GF-D8 (cell line): ENCODE data around the gene SMPD4.
"Not testable (repeated sequence)": the region's sequence is repeated elsewhere in the genome, so short reads cannot be mapped to it uniquely, and the experiment has no call there.

Source experiments
- DNase-seq: peaks from one replicate; lab custom pipeline; 2025; lab: John Stamatoyannopoulos, UW

SMPD4 gene

DNA sequence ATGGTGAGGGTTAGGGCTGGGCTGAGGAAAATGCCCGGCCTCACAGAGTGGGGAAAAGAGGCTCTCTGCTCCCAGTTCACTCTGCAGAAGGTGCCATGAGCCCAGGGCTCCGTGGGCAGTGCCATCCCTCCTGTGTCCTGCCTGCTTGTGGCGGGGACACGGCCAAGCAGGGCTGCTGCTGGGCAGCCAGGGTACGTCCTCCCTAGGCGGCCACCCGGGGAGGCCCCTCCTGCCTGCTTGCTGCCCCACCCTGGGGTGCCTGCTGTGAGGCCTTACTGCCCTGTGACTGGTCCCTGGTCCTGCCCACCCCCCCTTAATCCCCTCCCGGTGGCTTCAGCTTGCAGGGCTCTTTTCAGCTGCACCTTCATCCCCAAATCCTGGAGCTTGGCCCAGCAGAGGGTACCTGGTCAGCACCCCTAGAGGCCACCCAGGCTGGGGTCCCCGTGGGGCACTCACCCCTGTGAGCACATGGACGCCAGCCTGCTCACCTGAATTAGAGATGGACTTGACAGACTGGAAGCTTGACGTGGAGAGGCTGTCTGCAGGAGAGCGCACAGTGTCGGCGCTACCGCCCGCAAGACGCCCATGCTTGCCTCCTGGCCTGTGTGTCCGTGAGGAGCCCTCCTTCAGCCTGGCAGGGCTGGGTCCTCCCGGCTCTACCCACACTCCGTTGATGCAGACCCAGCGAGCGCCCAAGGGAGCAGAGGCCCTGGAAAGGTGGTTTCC lies 39.6 kb downstream of the SMPD4 start:
- not testable (repeated sequence) for DNase-seq

DNA sequence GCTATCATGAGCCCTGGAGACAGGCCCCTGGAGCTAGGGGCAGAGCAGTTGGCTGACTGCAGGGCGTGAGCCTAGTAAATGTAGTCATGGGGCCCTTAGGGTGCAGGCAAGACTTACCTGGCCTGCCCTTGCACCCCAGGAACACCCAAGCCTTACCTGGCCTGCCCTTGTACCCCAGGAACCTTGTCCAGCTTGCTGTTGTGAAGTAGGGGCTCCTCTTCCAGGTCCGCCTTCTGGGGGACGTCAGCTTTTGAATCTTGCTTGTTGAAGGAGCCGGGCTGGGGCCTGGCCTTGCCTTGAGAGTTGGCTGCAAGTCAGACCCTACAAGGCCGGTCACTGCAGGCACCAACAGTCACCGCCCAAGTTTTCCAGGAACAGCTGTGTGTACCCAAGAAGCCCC lies 40.4 kb downstream of the SMPD4 start:
- not testable (repeated sequence) for DNase-seq

DNA sequence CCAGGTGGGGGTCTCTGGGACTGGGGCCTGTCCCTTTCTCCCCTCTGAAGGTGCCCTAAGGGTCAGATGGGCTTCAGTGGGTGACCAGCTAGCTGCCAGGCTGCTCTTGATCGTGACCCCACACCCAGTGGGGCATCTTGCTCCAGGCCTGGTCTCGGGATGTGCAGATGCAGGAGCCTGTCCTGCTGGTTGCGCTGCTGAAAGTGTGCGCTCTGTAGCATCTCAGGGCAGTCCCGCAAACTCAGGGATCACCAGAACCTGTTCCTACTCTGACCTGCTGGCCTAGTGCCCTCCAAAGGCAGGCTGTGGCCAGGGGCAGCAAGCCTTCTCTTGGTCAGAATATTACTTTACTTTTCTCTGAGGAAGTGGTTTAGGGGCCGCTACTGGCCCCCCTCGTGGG lies 40.9 kb downstream of the SMPD4 start:
- DNase-seq, result not testable (repeated sequence)

DNA sequence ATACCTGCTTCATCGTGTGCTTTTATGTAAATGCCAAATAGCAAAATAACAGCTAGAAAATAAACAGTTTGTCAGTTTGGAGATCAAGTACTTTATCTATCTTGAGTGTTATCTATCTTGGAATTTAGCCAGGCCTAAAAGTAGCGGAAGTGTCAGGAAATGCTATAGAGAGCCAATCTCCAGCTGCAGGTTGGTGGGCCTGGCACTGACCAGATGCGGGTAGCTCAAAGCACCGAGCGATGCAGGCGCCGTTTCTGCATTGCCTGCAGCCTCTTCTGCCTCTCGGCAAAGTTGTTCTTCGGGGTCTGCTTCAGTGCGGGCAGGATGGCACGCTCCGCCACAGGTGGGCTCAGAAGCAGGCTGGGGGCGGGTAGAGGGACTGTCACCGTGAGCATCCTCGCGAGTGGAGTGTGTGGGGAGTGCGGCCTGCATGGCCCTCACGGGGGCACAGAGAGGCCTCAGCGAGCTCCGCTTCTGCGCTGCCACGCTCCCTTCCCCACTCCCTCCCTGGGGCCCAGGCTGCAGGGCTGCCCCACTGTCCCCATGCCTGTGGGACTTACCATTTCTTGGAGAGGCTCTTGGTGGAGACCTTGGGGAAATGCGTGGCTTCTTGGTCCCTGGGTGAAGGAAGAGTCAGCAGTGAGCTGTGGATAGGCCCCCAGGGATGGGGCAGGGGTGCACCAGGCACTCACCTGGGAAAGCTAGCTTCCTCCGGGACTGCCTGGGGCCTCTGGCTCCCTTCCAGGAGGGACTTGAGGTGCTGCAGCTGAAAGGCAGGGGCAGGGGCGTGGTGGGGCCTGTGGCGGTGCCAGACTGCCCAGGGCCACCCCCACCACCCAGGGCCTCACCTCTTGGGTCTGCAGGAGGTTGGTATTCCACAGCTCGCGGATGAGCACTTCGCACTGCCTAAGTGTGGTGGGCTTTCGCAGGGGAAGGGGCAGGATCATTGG lies 41.8 kb downstream of the SMPD4 start:
- not testable (repeated sequence) for DNase-seq

DNA sequence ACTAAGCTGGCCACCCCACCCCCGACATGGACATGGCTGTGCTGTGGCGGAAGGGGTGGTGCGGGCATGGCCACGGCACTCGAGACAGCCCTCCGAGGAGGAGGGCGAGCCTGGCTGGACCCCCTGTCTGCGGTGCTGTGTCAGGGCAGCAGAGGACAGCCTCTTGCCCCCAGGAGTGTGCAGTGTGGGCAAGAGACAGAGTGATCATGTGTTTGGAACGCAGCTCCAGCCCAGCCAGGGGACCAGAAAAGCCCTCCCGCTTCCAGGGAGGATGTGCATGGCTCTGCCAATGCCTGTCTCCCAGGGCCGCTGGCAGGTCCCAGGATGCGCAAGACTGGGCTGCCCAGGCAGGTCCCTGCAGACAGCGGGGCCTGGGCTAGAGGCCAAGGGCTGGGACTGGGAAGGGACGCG lies 42.6 kb downstream of the SMPD4 start:
- not testable (repeated sequence) for DNase-seq

DNA sequence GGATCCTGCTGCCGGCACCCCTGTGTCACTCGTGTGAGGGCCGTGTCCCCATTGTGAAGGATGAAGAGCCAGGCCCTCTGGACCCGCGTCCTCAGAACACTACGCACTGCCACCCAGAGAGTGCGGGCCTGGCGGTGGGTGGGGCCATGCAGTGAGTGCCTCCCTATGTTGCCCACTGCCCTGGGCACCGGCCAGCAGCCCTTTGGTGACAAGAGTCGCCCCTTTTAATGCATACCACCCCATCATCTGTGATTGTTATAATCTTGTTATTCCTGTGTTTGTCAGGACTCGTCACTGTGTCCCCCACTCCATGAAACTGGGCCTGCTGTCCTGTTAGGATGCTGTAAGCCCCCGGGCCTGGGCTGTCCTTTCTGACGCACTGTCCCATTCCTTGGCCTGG lies 43.1 kb downstream of the SMPD4 start:
- DNase-seq, result not testable (repeated sequence)

DNA sequence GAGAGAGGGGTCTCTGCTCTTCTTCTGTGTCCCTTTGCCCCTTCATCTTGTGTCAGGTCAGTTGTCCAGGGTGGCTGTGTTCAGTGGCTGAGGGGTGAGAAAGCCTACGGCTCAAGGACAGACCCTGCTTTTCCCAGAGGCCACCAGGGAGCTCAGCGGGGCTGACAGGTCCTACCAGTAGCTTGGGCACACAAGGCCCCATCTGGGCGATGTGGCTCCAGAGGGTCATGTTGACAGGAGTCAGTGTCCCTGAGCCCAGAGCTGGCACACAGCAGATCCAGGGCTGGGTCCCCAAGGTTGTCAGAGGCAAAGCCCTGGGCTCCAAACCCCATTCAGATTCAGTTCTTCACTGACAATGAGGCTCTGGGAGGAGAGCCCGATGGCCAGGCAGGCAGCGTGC lies 44.3 kb downstream of the SMPD4 start:
- not testable (repeated sequence) for DNase-seq

DNA sequence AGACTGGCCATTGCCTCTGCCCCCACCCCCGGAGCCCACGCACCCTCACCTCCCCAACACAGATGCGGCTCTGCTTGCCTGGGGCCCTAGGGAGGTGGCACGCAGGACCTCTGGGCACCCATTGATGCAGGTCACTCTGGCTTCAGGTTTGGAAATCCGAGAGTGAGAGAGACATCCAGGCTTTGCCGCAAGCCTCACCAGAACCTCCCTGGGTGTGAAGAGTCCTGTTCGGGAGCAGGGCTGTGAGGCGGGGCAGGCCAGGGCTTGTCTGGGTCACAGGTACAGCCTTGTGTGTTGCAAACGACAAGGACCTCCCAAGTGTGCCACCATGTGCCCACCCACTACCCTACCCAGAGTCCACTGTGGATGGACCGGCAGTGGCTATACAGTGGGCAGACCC lies 44.9 kb downstream of the SMPD4 start:
- DNase-seq, result not testable (repeated sequence)

DNA sequence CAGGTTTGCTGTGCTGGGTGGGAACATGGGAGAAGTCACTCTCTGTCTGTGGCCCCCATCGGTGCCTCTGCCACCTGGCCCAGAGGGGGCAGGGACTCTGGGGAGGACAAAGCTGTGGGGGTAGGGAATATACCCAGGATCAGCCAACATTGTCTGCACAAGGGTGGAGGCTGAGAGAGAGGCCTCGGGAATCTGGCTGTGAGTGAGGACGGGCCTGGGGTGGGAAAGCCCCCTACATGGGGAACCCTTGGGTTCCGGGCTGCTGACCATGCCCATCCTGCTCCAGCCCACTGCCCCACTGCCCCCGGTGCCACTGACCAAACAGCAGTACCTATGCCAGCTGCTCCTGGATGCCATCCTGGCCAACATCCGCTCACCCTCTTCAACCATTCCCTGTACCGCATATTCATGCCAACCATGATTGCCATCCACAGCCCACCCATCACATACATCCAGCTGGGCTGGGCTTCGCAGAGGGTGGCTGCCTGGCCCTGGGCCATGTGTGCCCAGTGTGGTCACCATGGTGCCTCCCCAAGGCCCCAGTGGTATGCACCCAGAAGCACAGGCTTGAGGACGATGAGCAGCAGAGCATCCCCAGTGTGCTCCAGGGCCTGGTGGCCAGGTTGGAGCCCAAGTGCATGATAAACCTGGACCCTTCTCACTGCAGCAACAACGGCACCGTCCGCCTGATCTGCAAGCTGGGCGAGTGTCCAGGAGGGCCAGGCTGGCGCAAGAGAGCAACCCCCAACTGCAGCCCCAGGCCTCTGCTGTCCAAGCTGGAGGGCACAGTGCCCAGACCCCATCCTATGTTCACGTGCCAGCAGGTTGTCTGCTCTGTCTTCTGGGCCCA lies 45.5 kb downstream of the SMPD4 start:
- no peak for DNase-seq

DNA sequence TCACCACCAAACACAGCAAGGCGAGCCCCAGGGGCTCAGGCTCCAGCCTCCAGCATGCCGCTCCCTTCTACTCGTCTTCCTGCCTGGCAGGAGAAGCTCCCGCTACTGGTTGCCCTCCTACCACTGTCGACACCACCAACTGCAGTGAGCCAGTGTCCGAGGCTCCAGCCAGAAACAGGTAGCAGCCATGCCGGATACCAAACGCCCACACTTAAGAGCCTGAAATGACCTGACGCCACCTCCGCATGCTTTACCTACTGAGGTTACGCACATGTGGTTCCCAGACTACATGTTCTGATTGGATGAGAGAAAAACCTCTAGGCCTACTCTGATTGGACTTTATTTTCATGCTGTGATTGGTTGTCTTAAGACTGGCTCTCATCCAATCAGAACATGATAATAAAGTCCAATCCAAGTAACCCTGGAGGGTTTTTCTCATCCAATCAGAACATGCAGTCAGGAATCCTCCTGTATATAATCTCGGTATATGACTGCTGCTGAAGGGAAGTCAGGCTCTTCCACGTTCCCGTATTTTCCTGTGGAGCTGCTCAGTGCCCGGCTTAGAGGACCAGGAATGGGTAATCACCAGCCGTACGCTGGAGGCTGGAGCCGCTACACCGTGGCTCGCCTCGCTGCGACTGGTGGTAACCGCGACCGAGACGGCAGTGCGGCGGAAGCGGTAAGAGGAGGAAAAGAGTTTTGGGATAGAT lies 52.1 kb downstream of the SMPD4 start, which contains the start of gene POTEF:
Gene POTEF, minus strand, starts transcription at position 103 of the 710 bp plus-strand sequence. CDS start 8,707 bp downstream, outside the sequence.
- DNase-seq, result not testable (repeated sequence)

DNA sequence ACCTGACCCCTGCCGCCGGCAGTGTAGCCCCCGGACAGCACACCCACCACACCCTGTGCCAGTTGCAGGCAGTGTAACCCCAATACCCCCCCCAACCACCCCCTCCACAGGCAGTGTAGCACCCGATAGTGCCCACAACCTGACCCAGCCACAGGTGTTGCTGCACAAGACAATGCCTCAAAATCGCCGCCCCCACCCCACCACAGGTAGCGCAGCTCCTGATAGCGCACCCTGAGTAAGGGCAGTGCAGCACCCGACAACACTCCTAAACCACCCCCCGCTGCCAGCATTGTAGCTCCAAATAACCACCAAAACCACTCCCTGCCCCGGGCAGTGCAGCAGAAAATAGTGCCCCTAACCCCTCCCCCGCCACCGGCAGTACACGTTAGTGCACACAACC lies 52.9 kb downstream of the SMPD4 start:
- not testable (repeated sequence) for DNase-seq

DNA sequence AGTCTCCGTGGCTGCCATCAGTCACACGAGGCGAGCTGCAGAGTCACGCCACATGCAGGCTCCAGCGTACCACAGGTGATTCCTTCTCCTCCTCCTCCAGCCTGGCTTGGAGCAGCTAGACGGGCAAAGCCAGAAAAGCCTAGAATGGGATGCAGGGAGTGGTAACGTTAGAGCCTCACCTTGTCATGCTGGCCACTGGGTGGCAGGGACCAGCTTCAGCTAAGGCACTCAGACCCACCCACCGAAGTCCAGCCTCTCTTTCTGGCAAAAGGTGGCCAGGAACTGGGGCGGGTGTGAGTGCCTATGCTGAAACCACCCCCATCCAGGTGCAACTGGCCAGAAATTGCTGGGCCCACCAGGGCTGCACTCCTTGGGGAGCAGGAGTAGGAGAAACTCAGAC lies 53.7 kb downstream of the SMPD4 start:
- not testable (repeated sequence) for DNase-seq

DNA sequence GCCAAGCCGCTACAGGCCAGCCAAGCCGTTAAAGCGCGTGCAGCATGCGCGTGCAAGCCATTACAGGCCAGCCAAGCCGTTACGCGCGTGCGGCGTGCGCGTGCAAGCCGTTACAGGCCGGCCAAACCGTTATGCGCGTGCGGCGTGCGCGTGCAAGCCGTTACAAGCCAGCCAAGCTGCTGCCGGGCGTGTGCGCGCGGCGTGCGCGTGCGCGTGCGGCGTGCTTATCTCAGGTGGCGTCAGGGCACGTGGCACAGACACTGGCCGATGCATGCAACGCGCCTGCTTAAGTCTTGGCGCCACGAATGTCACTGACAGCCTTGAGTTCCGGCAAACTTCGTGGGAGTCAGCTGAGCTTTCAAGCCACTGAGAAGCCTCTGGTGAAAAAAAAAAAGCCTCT lies 60.5 kb downstream of the SMPD4 start:
- not testable (repeated sequence) for DNase-seq

DNA sequence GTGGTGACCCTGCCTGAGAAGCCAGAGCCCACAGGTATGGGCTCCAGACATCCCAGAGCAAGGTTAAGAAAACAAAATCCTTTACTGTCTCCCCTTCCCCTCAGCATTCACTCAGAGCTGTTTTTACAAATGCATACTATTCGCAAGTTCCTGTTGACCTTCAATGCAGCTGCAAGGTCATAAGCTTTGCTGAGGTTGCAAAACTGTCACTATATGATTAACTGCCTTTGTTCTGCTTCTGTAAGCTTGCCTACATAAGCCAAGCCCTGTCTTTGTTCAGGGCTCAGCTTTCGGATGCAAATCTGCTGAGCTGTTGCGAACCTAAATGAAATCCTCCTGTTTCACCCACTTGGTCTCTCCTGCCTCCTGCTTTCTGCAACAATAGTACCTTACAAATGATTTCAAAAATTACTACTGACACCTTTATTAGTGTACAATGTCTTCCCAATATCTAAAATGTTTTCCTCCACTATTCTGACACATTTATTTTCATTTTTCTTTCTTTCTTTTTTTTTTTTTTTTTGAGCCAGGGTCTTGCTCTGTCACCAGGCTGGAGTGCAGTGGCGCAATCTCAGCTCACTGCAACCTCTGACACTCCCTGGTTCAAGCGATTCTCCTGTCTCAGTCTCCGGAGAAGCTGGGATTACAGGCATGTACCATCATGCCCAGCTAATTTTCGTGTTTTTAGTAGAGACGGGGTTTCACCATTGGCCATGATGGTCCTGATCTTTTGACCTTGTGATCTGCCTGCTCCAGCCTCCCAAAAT lies 78.6 kb downstream of the SMPD4 start:
- not testable (repeated sequence) for DNase-seq
